NCI-H1105 treated with DMSO at 0.1 percent for 48 hours (cell line): Measurements from ENCODE around the gene PRSS35.
"Not testable (repeated sequence)": the region's sequence is repeated elsewhere in the genome, so short reads cannot be mapped to it uniquely, and the experiment has no call there.

Experiments used
- DNase-seq: peaks from one replicate; lab custom pipeline; 2025; lab: John Stamatoyannopoulos, UW

PRSS35 gene, protein sequence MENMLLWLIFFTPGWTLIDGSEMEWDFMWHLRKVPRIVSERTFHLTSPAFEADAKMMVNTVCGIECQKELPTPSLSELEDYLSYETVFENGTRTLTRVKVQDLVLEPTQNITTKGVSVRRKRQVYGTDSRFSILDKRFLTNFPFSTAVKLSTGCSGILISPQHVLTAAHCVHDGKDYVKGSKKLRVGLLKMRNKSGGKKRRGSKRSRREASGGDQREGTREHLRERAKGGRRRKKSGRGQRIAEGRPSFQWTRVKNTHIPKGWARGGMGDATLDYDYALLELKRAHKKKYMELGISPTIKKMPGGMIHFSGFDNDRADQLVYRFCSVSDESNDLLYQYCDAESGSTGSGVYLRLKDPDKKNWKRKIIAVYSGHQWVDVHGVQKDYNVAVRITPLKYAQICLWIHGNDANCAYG

DNA sequence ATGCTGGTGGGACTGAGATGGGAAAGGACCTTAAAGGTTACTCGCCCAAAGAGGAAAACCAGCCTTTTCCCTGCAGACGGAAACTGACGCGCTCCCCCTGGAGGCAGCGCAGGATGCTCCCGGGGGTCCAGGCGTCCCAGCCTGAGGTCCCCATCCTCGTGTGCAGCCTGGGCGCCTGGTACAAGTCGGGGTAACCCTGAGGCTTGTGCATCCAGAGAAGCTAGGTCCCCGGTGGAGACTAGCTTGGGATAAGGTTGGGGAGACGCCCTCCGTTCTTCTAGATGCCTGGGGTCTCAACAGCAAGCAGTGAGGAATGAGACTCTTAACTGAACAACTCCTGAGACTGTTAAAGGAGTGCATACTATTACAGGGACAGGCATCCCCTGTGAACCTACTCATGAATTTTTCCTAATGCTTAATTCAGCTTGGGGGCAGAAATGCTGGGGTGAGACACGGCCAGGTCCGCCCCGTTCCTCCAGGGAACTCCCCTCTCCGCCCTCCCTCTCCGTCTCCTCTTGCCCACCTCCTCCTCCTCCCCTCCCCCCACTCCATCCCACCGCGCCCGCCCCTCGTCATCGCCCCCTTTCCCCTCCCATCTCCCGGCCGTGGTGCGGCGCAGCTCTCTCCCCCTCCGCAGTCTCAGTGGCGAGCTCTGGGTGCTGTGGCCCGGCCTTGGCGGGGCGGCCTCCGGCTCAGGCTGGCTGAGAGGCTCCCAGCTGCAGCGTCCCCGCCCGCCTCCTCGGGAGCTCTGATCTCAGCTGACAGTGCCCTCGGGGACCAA, at the start of gene PRSS35:
Gene PRSS35, plus strand, starts transcription at position 634 of the 781 bp plus-strand sequence. CDS start 10,908 bp downstream, outside the sequence.
- peak; percentile 58 for DNase-seq

DNA sequence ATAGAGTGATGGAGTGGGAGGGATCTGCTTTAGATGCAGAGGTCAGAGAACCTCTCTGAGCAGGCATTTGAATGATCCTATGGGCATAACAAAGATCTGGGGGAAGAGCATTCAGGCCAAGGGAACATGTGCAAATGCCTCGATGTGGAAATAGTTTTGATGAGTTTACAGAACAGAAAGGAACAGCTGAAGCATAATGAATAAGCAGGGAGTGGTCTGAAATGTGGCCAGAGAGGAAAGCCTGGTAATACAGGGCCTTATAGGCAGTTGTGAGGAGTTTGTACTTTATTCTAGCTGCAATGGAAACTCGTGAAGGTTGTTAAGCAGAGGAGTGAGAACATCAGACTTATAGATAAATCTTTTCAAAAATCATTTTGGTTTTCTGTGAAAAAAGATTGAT, 48.4 kb upstream of the PRSS35 start:
- no peak for DNase-seq

DNA sequence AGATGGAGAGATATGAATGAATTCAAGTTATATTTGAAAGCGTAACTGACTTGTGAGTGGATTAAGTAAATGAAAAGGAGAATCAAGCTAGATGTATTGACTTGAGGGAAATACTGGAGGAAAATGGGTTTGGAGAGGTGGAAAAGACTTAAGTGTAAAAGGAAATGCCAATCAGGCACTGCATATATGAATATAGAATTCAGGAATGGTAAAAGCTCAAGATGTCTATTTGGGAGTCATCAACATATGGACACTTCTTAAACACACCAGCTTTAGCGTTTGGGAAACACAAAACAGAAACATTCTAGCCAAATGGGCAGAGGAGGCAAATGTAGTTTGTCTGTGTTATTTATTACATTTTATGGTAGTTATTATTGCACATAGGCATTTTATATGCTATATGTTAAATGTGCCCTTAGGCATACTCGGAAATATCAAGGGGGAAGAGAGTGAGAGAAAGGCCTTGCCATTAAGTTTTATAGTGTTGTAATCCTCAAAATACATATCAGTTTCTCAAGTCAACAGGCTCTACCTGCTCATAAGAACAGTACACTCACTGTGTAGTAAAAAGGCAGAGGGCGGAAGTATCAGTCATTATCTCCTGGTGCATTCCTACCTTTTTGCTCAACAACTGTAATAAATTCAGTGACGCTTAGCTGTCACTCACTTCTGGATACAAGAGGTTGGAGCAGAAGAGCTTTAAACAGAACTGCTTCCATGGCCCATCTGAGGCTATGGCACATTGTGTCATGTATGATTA, 47.8 kb upstream of the PRSS35 start:
- no peak for DNase-seq

DNA sequence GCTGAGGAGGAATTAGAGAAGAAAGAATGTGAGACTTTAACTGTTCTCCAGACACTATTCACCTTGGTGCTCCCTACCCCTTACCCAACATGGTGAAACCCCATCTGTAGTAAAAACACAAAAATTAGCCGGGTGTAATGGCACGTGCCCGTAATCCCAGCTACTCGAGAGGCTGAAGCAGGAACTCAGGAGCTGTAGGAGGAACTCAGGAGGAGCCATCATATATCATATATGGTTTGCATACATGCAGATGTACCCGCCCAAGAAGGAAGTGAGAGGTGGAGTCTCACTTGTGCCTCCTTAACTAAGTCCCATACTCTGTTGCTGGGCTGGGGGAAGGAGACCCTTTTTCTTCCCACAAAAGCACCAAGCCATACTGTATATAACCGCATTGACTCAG, 46.0 kb upstream of the PRSS35 start:
- DNase-seq, result no peak

DNA sequence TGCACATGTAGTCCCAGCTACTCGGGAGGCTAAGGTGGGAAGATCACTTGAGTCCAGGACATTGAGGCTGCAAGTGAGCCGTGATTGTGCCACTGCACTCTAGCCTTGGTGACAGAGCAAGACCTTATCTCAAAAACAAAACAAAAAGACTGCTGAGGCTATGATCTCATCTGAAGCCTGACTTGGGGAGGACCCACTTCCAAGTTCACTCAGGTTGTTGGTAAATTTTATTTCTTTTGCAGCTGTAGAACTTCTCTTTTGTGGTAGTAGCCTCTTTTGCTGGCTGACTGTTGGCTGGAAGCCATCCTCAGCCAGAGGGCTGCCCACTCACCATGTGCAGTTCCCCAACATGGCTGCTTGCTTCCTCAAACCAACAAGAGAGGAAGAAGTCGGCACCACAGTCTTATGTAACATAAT, 44.7 kb upstream of the PRSS35 start:
- no peak for DNase-seq

DNA sequence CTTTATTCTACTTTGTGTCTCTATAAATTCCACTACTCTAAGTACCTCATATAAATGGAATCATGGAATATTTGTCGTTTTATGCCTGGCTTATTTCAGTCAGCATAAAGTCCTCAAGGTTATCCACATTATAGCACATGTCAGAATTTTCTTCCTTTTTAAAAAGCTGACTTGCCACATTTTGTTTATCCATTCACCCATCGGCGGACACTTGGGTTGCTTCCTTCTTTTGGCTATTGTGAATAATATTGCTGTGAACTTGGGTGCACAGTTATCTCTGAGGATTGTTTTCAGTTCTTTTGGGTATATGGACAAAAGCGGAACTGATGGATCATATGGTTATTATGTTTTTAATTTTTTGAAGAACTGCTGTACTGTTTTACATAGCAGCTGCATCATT, 42.3 kb upstream of the PRSS35 start:
- no peak for DNase-seq

DNA sequence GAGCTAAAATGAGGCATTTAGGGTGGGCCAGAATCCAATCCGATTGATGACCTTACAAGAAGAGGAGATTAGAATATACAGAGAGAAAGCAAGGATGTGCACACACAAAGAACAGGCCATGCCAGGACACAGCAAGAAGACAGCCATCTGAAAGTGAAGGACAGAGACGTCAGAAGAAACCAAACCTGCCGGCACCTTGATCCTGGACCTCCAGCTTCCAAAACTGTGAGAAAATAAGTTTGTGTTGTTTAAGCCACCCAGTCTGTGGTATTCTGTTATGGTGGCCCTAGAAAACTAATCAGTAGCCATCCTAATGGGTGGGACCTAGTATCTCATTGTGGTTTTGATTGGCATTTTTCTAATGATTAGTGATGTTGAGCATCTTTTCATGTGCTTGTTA, 41.7 kb upstream of the PRSS35 start:
- no peak for DNase-seq

DNA sequence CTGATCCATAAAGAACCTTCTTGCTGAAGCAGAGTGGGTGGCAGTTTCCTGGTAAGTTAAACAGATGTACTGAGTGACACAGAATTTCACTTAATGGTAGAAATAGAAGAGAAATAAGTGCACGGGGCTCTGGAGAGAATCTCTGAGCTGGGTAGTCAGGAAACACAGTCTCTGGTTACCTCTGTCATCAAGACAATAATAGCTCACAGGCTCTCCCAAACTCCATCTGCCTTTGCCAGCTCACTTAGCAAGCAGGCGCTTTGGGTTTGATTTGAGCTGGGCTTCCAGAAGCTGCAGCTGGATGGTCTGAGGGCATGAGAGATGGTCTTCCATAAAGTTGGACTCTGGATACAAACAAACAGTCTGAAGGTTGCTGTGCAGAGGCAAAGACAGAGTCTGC, 39.6 kb upstream of the PRSS35 start:
- DNase-seq, result no peak

DNA sequence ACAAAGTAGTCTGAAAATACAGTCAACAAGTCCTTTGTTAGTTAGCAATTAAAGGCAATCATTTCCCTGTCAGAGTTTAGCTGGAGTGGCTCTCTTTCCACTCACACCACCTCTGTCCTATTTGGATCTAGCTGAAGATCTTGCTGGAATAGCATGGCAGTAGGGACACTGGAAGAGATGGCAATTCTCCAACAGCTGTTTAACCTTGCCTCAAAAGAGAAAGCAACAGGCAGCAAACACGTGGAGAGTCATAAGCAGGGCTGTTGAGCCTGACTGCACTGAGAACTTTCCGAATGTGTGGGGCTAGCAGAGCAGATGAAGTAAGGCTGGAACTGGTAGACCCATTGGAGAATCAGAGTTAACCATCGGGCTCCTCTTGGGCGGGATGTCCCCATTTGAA, 38.0 kb upstream of the PRSS35 start:
- peak; percentile 98 for DNase-seq

DNA sequence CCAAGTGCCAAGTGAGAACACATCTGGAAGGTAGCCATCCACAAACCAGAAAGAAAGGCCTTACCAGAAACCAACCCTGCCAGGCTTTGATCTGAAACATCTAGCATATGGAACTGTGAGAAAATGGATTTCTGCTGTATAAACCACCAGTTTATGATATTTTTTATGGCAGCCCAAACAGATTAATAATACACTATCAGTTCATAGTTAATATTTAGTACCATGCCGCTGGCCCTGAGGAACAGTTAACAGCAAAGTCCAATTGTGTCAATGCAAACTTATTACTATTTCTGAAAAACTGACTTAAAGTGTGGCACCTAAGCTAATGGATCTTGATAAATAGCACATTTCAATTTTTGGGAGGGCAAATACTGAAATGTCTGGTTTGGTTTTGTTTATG, 35.4 kb upstream of the PRSS35 start:
- DNase-seq, result no peak

DNA sequence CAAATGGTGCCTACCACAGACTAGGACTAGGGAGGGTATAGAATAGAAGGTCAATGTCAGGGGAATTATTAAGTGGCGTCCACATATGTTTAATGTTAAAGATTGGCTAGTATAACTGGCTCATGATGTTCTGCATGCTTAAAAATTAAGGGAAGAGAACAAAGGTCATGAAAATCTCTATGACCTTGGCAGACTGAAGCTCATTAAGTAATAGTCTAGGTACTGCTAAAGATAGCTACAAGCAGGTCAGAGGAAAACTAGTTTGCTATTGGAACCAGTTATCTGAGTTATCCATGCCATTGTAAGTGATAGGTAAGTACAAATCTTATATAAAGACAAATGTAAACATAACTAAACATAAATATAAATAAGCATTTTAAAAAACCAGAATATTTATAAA, 32.9 kb upstream of the PRSS35 start:
- no peak for DNase-seq

DNA sequence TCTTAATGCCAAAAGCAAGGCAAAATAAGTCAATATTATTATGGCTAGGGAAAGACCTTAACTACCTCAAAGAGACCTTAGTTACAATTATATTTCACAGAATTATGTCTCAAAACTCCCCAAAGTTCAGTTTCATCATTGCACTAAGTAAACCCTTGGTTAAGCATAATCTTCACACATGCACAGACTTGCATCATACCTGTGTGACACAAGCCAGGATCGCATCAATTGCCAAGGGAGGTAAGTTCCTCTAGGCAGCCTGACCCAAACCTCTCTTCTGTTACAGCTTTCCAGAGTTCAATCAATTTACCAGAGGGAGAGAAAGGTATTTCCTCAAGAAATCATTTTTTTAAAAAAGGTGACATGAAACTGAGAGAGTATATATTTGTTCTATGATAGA, 31.9 kb upstream of the PRSS35 start:
- no peak for DNase-seq

DNA sequence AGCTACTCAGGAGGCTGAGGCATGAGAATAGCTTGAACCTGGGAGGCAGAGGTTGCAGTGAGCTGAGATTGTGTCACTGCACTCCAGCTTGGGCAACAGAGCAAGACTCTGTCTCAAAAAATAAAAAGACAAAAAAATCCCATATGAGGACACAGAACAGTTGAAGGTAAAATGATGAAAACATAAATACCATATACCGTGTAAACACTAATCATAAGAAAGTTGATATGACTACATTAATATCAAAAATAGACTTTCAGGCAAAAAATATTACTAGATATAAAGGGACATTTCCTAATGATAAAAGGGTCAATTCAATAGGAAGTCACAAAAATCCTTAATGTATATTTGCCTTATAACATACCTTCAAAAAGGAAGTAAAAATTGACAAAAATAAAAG, 30.4 kb upstream of the PRSS35 start:
- DNase-seq, result not testable (repeated sequence)

DNA sequence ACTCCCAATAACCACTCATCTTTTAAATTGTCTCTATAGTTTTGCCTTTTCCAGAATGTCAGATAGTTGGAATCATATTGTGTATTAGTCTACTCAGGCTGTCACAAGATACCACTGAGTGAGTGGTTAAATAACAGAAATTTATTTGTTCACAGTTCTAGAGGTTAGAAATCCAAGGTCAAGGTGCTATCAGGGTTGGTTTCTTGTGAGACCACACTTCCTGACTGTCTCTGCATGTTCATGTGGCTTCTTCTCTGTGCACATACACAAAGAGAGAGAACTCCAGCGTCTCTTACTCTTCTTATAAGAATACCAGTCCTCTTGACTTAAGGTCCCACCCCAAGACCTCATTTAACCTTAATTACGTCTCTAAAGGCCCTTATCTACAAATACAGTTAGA, 23.9 kb upstream of the PRSS35 start:
- DNase-seq, result no peak

DNA sequence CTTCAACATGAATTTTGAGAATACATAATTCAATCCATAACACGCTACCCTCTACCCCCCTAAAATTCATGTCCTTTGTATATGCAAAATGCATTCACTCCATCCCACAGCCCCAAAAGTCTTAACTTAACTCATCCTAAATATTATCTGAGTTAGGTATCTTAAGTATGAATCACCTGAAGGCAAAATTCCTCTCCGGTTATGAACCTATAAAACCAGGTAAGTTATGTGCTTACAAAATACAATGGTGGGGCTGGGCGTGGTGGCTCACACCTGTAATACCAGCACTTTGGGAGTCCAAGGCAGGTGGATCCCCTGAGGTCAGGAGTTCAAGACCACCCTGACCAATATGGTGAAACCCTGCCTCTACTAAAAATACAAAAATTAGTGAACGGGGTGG, 23.5 kb upstream of the PRSS35 start:
- DNase-seq, result no peak

DNA sequence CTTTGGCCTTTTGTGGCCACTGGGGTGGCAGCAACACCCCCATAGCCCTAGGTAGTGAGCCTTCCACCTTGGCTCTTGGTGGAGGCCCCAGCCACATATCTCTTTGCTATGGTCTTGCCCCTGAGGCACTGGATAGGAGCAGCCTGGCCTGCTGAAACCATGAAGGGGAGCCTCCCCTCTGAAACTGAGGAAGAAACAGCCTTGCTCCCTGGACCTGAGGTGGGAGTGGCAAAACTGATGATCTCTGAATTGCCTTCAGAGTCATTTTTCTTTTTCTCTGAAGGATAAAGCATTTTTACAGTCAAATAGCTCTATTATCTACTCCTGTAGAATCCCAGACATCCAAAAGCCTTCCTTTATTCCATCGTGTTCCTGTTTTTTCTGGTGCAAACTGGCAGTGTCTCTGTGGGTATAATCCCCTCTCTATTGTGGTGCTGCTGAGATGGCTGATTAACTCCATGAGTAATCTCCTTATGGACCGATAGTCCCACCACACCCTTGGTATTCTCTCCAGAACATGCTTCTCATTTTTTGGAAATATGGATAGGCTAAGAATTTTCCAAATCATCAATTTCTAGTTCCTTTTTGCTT, 22.0 kb upstream of the PRSS35 start:
- no peak for DNase-seq

DNA sequence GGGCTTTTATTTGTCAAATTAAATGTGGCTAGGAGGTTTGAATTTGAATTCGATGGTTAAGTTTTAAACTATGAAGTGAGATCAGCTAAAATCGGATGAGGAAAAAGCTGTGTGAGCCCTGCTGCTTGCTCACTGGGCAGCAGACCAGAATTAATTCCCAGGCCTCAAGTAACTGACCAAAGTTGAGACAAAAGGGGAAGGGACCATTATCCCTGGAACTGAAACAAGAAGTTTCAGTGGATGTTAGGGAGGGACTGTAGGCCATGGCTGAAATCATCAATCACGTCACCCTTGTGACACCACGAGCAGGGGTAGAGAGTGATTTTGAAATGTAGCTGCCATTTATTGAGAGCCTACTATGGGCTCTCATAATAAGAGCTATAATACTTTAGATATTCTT, 7.0 kb upstream of the PRSS35 start:
- DNase-seq, result no peak

DNA sequence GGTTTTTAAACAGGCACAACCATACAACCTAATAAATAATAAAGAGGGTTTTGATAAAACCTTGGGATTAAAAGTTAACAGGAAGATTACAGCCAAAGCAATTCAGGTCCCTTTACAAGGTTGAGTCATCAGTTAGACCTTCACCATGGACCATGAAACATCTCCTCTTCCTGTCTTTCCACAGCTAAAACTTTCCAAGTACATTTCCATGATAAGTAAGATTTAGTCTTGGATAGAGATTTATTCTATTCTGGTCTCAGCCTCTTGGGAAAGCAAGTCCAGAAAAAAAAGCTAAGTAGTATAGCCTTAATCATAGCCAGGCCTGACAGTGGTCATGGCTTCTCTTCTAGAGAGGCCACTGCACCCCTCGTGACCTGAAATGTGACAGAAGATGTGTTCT, 2.9 kb upstream of the PRSS35 start:
- no peak for DNase-seq

DNA sequence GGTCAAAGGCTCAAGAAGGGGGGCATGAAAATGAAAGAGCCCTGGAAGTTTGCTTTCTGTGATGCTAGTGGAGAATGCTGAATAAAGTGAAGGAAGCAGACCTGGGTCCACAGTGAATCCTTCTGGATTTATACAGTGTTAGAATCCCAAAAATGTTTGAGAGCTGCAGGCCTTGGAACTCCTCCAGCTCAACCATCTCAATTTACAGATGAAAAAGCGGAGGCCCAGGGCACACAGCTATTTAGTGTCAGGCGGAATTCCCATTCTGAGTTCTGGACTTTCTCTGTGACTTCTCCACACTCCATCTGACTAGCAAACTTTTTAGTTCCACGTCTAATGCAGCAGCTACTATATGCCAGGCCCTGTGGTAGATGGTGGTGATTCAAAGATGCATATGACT, 1.5 kb upstream of the PRSS35 start:
- no peak for DNase-seq

DNA sequence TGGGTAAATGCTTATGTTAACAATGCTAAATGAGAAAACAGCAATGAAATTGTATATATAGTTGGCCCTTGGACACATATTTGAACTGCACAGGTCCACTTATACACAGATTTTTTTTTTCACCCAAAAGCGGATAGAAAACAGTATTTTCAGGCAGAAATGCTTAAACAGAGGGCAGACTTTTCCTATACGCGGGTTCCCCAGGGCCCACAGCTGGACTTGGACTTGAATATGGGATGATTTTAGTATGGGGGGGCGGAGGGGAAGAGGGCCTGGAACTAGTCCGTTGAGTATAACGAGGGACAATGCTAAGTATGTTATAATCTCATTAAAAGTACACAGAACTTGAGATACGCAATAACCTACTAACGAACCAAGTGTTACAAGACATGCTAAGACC, 1.1 kb upstream of the PRSS35 start:
- no peak for DNase-seq

DNA sequence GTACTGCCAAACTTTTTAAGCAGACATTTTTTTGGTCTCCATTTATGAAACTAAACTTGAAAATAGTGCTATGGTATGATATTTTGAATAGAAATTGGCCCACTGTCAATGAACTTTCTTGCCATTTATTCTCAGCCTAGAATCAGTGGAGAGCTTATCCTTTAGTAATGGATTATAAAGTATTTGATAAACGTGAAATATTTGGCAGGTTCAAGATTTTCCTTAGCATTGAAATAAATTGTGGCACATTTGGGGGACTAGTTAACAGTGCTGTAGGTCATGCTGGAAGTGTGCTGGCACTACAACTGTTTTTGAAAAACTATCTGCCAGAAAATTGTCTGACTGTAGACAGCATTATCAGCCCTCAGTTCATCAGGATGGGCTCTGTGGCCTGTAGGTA, 2.1 kb downstream of the PRSS35 start:
- DNase-seq, result no peak

DNA sequence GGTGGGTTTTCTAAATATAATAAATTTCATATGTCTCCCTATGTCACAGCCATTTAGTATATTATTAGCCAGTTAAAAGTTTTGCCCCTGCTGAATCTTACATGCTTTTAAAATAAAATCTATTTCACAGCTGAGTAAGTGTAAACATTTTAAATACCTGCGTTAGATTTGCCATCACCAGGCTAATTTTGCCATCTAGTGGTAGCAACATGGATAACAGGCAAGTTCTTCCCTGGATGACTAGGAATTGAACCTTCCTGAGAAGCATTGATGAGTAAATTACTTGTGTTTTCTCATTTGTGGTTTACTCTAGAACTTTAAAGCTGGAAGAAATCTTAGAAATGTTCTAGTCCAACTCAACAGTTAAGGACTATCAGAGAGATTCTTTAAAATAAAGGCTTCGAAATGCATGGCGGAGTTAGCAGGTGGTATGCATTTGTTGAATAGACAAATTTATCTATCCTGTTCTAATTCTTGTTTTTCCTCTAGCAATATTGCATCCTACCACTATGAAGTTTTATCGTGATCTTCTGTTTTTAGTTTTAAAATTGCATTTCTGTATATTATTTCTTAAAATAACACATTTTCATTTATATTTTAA, 2.6 kb downstream of the PRSS35 start:
- DNase-seq, result peak; percentile 37
